DND-41 (cell line): Measurements from ENCODE around the gene AHSA1.

Experiments
- CTCF ChIP-seq: IDR thresholded peaks from 2 replicates; pipeline ENCODE4 v1.5.1; 2012; ENCODE audit warnings: borderline replicate concordance, low read length, moderate library complexity, mild to moderate bottlenecking; ENCODE audit not compliant: poor library complexity, severe bottlenecking; ENCODE audit errors: extremely low read depth
- EZH2 ChIP-seq: IDR thresholded peaks from 3 replicates; pipeline ENCODE4 v1.6.1; 2012; ENCODE audit warnings: borderline replicate concordance, low read depth, mild to moderate bottlenecking, moderate library complexity, low read length, inconsistent platforms; ENCODE audit not compliant: severe bottlenecking

GRCh38 chr14:77478796-77479195 lies 20.9 kb downstream of the AHSA1 start:
- TF ChIP-seq CTCF (no peak), EZH2 (no peak)
